GM18508 (cell line): ENCODE results near the gene PRMT1.

Experiments used
- ATAC-seq: cut with Tn5 transposase; IDR thresholded peaks from one replicate; pipeline ENCODE4 v1.9.1; 2021; ENCODE audit warnings: moderate number of reproducible peaks; ENCODE audit not compliant: insufficient read depth, unreplicated experiment

The PRMT1 gene

DNA sequence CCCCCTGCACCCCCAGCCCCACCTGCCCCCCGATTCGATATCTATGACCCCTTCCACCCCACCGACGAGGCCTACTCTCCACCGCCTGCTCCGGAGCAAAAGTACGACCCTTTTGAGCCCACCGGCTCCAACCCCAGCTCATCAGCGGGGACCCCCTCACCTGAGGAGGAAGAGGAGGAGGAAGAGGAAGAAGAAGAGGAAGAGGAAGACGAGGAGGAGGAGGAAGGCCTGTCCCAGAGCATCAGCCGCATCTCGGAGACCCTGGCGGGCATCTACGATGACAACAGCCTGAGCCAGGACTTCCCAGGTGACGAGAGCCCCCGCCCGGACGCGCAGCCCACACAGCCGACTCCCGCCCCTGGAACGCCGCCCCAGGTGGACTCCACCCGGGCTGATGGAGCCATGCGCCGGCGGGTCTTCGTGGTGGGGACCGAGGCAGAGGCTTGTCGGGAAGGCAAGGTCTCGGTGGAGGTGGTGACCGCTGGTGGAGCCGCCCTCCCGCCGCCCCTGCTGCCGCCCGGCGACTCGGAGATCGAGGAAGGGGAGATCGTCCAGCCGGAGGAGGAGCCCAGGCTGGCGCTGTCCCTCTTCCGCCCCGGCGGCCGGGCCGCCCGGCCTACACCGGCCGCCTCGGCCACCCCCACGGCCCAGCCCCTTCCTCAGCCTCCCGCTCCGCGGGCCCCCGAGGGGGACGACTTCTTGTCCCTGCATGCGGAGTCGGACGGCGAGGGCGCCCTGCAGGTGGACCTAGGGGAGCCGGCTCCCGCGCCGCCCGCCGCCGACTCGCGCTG is 25.8 kb upstream of the PRMT1 start:
- no peak for ATAC-seq

DNA sequence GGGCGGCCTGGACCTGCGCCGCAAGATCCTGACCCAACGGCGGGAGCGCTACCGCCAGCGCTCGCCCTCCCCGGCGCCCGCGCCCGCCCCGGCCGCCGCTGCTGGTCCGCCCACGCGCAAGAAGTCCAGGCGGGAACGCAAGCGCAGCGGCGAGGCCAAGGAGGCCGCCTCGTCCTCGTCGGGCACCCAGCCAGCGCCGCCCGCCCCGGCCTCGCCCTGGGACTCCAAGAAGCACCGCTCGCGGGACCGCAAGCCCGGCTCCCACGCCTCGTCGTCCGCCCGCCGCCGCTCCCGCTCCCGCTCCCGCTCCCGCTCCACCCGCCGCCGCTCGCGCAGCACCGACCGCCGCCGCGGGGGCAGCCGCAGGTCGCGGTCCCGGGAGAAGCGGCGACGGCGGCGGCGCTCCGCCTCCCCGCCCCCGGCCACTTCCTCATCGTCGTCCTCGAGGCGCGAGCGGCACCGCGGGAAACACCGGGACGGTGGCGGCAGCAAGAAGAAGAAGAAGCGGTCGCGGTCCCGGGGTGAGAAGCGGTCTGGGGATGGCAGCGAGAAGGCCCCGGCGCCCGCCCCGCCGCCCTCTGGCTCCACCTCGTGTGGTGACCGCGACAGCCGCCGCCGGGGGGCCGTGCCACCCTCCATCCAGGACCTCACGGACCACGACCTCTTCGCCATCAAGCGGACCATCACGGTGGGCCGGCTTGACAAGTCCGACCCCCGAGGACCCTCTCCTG is 25.1 kb upstream of the PRMT1 start:
- no peak for ATAC-seq

DNA sequence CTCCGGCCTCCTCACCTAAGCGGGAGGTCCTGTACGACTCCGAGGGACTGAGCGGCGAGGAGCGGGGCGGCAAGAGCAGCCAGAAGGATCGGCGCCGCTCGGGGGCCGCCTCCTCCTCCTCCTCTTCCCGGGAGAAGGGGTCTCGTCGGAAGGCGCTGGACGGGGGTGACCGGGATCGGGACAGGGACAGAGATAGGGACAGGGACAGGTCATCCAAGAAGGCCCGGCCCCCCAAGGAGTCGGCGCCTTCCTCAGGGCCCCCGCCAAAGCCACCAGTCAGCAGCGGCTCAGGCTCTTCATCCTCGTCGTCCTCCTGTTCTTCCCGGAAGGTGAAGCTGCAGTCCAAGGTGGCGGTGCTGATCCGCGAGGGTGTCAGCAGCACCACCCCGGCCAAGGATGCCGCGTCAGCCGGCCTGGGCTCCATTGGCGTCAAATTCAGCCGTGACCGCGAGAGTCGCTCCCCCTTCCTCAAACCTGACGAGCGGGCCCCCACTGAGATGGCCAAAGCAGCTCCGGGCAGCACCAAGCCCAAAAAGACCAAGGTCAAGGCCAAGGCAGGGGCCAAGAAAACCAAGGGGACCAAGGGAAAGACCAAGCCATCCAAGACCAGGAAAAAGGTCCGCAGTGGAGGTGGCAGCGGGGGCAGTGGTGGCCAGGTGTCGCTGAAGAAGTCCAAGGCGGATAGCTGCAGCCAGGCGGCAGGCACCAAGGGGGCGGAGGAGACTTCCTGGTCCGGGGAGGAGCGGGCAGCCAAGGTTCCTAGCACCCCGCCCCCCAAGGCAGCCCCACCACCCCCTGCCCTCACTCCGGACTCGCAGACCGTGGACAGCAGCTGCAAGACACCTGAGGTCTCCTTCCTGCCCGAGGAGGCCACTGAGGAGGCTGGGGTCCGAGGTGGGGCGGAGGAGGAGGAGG is 24.3 kb upstream of the PRMT1 start:
- no peak for ATAC-seq

DNA sequence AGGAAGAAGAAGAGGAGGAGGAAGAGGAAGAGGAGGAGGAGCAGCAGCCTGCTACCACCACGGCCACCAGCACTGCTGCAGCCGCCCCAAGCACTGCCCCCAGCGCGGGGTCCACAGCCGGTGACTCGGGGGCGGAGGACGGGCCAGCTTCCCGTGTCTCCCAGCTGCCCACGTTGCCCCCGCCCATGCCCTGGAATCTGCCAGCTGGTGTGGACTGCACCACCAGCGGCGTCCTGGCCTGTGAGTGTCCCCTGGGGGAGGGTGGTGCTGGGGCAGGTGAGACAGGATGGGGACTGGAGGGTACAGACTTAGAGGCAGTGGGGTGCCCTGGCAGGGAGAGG is 23.6 kb upstream of the PRMT1 start:
- ATAC-seq: no peak

DNA sequence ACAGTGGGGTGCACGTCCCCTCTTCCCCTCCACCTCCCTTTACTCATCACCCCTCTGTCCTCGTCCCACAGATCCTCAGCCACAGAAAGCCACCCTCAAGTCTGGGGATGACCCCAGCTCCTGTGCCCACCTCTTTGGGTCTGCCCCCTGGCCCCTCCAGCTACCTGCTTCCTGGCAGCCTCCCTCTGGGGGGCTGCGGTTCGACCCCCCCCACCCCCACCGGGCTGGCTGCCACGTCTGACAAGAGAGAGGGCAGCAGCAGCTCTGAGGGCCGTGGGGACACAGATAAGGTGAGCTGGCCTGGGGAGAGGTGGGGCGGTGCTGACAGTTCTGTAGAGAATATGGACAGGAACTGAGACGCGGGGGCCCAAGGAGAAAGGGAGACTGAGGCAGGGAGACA is 22.5 kb upstream of the PRMT1 start:
- ATAC-seq: no peak

DNA sequence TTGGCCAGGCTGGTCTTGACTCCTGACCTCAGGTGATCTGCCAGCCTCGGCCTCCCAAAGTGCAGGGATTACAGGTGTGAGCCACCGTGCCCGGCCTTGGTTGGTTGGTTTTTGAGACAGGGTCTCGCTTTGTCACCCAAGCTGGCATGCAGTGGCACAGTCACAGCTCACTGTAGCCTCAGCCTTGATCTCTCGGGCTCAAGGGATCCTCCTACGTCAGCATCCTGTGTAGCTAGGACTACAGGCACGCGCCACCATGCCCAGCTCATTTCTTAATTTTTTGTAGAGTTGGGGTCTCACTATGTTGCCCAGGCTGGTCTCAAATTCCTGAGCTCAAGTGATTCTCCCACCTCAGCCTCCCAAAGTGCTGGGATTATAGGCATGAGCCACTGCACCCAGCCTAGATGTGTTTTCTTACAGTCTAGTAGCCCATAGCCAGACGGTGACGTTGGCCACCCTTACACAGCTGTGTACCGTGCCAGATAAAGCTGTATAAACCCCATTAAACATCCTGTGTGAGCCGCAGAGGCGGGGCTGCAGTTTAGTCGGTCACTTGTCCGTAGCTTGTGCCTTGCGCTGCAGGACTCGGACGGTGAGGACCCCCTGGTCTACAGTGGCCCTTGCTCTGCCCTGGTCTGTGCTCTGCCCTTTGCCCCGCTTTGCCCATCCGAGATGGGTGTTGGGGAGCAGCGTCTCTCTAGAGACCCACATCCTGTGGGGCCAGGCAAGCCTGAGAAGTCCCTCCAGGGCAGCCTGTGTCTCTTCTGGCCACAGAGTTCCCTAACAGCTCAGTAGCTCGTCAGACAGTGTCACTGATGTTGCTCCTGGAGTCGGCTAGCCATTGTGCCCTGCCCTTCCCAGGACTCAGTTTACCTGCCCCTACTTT is 21.3 kb upstream of the PRMT1 start:
- no peak for ATAC-seq

DNA sequence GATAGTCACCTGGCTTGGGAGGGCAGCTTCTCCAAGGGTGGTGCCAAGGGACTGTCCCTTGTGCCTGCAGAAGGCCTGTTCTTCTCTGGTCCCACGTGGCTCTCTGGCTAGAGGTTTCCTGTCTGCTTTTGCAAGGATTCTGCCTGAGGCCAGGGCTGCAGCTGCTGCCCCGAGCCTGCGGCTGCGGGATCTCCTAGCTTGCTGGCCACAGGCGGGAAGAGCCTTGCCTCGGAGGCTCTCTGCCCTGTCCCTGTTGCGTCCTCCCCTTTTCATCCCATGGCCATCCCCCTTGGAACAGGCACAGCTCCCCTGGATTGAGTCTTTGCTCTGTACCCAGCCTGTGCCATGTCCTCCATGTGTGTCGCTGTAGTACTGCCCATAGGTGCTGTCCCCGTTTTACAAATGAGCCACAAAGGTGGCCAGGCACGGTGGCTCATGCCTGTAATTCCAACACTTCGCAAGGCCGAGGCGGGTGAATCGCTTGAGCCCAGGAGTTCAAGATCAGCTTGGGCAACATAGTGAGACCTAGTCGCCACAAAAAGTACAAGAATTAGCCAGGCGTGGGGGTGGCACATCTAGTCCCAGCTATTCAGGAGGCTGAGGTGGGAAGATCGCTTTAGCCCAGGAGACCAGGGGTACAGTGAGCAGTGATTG is 20.5 kb upstream of the PRMT1 start:
- ATAC-seq: no peak

DNA sequence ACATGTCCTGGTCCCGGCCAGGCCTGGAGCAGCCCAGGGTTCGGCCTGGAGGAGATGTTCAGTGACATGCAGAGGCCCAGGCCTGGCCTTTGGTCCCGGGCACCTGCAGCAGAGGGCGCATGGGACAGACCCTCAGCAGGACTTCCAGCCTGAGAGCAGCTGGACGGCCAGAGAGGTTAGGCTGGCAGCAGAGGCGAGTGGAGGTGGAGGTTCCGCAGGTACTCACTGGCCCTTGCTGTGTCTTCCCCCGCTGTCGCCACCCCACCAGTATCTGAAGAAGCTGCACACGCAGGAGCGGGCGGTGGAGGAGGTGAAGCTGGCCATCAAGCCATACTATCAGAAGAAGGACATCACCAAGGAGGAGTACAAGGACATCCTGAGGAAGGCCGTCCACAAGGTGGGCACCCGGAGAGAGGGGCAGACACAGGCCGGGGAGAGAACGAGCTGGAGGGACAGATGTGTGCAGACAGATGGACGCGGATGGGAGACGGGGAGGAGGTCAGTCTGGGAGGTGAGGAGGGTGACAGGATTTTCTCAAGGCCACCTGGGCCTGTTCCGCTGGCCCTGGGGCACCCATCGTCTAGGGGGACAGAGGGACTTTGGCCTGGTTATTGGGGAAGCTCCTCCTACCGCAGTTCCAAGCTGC is 19.5 kb upstream of the PRMT1 start:
- no peak for ATAC-seq

DNA sequence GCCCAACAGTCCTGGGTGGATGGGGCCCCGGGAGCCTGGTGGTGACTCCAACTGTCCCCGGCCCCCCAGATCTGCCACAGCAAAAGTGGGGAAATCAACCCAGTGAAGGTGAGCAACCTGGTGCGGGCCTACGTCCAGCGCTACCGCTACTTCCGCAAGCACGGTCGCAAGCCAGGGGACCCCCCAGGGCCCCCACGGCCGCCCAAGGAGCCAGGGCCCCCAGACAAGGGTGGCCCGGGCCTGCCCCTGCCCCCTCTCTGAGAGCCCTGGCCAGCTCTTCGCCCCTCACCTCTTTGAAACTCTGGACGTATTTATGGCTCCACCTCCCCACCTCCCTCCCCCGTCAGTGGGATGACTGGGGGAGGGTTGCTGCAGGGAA is 18.9 kb upstream of the PRMT1 start:
- no peak for ATAC-seq

DNA sequence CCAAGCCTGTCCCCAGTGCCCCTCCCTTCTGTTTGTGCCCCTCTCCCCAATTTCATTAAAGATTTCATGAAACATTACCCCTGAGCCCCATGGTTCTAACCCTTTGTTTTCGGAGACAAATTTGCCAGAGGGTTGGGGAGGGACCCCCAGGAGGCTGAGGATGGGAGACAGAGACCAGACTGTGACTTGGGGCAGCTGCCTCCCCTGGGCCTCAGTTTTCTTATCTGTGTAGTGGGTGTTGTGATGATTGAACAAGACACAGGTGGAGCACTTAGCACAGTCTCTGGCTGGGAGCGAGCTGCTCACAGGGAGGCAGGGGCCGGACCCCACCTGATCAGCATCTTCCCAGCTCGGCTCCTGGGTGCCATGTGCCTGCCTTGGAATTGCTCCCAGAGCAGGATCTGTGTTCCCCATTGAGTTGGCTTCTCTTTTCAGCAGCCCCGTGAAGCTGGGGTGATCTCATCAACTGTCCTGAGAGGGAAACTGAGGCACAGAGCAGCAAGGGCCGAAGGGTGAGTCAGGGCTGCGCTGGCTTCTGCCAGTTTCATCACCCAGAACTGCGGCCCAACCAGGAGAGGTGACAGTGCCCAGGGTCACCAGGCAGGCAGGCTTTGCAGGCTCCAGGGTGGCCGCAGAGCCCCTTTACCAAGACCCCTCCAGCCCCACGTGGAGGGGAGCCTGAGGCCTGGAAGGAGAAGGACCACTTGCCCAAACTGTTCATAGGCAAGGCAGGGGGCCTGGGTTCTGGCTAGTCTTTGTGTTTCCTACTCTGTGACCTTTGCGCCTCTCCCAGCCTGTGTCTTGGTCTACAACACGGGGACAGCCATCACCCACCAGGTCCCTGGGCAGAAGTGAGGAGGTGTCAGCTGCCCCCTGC is 18.3 kb upstream of the PRMT1 start:
- ATAC-seq: no peak

DNA sequence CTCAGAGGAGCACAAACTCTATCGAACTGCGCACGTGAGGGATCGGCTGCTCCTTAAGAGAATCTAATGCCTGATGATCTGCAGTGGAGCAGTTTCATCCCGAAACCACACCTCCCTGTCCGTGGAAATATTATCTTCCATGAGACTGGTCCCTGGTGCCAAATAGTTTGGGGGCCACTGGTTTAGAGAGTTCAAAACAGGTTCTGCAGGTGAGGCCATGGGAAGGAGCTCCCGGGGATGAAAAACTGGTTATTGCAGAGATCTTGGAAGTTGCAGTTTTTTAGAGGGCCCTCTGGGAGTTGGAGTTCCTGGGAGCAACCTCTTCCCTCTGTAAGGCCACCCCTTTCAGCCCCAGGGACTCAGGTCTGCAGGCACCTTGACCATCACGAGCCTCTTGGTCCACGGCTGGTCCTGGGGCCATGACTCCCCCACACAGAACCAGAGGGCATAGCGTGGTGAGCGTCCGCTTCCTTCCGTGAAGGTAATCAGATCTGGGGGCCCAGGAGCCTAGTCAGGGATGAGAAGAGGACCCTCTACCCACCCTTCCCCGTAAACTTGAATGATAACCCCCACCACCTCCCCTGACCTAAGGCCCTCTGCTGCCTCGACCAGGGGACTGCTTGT is 16.6 kb upstream of the PRMT1 start:
- ATAC-seq: no peak

DNA sequence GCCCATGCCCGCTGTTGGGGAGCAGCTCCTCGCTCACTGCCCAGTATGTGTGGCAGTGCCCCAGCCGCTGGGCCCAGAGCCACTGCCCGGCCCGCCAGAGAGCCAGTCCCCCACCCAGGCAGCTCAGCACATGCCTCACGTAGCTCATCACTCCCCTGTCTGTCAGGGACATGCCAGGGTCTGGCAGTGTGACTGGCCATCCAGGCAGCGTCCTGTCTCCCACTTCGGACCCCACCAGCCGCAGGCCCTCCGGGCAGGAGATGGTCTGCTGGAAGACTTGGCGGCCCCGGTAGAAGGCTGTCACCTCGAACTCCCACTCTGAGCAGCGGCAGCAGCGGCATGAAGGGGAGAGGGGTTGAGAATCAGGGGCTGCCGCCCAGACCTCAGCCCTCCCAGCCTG is 15.1 kb upstream of the PRMT1 start:
- no peak for ATAC-seq

DNA sequence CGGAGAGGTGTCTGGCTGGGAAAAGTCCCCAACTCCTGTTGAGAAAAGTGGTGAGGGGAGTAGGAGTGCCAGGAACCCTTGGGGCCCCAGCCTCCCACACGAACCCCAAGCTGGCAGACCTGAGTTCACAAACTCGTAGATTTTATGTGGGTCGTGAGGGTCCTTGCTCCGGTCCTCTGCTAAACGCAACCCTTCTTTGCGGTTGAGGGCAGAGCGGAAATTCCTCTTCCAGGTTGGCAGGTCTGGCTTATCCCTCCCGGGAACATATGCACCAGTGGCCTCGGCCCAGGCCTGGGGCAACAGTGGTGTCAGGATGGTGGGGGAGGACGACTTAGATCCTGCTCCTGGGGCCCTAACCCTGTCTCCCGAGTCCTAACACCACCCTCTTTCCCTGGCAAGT is 13.8 kb upstream of the PRMT1 start:
- ATAC-seq: no peak

DNA sequence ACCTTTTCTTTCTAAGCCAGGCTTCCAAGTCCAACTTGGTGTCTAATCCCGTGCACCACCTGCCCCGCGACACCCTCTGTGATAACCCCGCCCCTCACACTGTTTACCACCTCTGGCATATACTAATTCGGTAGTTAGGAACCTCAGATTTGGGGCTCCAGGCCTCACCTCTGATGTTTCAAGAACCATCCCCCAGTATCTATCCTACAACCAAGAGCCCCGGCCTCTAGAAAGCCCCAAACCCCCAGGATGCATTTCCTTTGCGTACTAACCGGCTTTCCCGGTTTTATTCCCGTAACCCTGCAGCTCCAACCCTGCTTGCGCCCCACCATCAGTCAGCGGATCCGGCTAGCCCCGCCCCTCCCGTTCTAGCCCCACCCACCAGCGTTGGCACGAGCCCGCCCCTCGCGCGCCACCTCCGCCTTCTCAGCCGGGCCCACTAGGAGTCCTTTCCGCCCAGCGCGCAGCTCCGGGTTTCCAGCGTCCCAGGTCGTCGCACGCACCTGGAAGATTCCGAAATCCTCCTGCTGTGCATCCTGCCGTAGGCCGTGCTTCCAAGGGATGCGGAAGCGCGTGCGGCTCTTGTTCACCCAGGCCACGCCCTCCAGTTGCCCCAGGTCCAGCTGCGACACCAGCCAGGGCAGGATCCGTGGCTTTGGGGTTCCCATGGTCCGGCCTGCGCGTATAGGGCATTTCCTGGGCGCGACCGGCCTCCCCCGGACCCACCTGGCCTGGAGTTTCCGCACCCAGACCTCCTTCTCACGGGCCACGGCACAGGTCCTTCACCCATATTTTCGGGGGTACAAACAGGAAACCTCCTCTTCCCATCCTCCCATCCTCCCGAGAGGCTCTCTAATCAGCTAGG is 12.7 kb upstream of the PRMT1 start:
- ATAC-seq: no peak

DNA sequence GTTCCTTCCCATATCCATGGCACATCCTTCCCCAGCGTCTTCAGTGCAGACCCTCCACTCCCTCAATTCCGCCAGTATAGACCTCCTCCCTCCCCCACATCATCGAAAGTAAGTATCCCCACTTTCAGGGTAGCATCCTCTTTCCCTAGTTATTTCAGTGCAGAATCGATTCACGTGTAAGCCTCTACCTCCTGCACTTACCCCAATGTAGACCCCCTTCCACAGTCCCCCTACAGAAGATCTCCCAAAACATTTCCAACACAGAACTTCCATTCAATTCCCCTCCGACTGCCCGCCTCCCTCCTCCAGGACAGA is 12.1 kb upstream of the PRMT1 start:
- no peak for ATAC-seq

DNA sequence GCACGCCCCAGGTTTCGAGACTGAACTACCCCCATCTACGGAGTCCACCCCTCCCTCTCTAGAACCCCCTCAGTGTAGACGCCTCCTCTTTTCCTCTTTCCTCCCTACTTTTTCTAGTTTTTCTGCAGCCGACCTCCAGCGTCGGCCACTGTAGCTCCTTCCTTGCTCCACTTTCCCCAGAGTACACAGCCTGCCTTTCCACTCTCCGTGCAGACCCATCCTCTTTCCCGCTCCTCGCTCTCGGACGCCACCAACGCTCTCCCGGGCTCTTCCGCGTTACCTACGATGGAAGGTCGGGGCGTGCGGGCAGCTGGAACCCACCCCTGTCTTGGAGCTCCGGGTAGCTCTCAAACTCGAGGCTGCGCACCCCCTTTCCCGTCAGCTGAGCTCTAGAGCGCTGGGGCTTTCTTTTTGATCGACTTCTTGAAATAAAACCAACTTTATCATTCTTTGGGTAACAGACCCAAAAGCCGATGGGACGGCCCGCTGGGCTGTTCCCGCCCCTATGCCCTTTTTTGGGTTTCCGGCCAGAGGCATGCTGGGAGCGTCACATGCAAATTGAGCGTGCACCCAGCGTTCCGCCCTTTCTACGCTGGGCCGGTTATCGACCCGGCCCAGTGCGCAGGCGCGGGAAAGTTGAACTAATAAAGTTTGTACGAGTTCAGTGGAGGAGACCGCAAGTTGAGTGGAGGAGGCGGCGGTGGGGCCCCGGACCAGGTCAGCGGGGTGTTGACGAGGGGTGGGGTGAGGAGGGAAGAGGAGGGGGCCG is 11.5 kb upstream of the PRMT1 start, which contains the start of the genes BCL2L12 and IRF3:
TSS of gene BCL2L12 (plus strand) at position 583 of the 769 bp plus-strand sequence. CDS start 760 bp downstream, outside the sequence.
TSS of gene IRF3 (minus strand) at position 507 of the 769 bp plus-strand sequence. CDS start 1,019 bp downstream, outside the sequence.
- ATAC-seq: peak; percentile 72
